GM19452 (cell line): ENCODE data around the gene ANKRD36C.
"Not testable (repeated sequence)": the region's sequence is repeated elsewhere in the genome, so short reads cannot be mapped to it uniquely, and the experiment has no call there.

Experiments used
- ATAC-seq: cut with Tn5 transposase; IDR thresholded peaks from one replicate; pipeline ENCODE4 v1.9.1; 2021; ENCODE audit not compliant: unreplicated experiment

ANKRD36C gene

DNA sequence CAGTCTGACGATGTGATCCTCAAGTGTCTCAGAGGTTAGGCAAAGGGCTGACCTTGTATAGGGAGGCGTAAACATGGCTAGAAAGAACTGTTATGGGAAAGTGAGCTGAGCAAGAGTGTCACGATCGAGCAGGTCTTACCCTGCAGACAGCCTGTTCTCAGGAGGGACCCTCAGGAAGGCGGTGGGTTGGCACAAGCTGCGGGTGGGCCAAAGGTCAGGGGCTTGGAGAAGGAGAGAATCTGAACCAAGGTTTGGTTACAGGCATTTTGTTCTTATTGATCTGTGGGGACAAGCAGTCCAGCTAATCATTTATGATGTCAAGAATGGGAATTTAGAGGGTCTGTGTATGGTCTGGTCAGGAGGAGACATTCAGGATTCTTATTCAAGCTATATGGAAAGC, 16.4 kb upstream of the ANKRD36C start:
- not testable (repeated sequence) for ATAC-seq

DNA sequence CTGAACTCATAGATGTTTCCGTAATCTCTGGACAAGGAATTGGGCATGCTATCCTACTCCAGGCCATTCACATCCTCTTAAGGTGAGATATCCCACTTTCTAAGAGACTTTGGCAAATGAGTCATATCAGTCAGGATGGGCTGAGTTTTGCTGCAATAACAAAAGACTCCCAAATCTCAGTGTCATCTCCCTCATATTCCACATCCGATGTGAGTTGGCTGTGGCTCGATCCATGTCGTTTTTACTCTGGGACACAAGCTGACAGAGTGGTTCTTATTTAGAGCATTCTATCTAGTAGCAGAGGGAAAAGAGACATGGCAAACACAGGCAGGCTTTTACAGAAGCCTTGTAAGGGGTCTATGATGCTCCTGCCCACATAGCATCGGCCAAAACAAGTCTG, 14.6 kb upstream of the ANKRD36C start:
- ATAC-seq = not testable (repeated sequence)

DNA sequence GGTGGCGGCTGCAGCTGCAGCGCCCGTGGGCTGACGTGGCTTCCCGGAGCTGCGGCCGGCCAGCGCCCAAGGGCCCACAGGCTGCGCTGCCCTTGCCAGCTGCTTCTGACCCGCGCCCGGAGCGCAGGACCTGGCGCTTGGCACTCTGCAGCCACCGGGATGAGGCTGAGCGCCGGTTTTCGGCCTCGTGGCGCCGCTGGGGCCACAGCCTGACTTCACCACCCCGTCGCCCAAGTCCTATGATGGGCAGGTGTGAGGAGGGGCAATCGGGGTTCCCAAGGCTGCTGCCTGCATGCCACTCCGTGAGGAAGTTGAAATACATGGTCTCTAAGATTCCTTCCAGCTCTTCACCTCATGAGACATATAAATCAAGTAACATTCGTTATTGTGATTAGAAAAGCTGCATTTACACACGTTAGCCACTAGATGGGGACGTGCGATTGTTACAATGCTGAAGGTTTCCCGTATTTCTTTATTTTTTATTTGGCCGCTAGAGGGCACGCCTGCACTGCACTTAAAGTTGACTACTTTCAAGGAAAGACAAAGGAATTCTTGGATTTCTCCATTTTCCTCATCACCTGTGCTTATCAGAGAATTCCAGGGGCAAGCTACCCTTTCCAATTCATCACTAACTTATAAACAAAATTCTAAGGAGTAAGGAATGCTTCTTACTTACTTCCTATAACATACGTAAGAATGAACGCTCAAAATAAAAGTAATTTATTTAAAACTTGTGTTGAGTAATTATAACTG, 1.1 kb upstream of the ANKRD36C start:
- ATAC-seq = peak; percentile 44

DNA sequence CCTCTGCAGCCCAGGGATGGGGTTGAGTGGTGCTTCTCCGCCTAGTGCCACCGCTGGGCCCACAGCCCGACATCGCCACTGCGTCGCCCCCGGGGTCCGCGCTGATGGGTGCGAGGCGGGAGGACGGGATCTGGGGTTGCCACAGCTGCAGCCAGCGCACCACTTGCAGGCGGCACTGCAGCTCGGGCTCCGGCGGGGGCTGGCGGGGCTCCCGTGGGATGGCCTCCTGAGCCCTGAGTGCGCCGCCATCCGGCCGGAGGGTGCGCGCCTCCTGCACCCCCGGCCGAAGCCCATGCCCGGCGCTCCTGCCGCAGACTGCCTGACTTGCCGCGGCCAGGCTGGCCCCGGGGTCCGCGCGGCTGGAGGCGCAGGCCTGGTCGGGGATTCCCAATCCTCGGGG, 478 bp upstream of the ANKRD36C start:
- peak; percentile 43 for ATAC-seq

DNA sequence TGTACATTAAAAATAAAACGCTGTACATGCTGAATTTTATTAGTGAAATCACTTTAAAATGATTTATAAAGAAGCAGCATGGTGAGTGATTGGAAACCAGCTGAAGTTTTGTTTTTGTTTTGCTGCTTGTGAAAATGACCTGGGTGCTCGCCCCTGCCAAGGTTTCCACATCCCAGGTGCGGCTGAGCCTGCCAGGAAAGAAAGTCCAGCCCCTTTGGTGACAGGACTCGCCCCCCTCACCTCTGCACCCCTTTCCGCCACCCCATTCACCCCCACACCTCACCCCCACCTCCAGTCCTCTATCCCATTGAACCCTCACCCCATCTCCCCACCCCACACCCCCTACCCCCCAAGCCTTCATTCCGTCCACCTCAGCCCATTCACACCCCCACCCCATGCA, 740 bp downstream of the ANKRD36C start:
- ATAC-seq = not testable (repeated sequence)

DNA sequence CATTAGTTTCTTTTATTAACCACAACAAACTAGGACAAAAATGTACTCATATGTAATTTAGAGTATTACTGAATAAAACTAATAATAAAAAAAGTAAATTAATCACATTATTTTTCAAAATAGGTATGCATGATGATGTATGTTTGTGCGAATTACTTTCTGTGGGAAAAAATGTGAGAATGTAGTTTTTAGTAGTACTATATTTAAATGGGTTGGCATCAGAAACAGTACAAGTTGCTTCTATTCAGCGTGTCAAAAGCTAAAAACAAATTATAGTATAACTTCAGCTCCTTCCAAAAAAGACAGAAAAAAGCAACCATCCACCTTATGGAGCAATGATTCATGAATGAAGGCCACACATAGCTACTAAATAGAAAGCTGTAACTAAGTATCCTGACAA, 40.0 kb downstream of the ANKRD36C start:
- ATAC-seq = not testable (repeated sequence)

DNA sequence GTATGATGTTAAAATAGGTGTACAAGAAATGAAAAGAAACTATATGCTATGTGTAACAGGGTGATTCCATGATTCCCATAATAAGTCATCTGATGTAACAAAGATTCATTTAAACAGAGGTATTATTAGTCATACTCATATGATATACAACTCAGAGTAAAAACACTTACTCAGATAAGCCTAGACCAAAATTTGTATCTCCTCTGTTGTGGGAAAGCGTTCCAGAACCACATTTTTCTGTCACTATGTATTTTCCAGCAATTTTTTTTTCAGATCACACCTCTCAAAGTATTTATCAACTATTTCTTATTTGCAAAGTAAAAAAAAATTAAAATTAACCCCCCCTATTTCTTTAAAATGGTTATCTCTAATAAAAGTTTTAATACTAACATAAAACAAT, 43.6 kb downstream of the ANKRD36C start:
- ATAC-seq = not testable (repeated sequence)

DNA sequence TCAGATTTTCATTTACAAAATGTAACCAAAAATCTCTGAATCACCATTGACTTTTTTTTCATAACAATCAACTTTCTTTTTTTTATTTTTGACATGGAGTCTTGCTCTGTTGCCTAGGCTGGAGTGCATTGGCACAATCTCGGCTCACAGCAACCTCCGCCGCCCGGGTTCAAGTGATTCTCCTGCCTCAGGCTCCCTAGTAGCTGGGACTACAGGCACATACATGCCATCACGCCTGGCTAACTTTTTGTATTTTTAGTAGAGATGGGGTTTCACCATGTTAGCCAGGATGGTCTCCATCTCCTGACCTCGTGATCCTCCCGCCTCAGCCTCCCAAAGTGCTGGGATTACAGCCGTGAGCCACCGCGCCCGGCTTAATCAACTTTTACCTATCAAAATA, 51.7 kb downstream of the ANKRD36C start:
- not testable (repeated sequence) for ATAC-seq

DNA sequence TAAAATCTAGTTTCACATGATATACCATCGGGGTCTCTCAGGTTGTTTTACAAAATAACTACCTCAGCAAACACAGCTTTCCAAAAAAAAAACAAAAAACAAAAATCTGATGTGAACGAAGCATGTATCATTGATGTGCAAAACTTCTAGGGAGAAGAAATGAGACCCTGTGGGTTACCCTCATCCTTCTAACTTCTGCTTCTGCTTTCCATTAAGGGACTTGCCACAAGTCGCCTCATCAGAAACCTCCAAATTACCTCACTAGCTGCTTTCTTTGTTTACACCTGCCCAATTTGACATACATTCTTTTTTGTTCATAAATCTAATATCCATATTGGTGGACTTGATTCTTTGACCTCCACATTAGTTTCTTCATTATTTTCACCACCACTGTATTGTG, 60.9 kb downstream of the ANKRD36C start:
- not testable (repeated sequence) for ATAC-seq

DNA sequence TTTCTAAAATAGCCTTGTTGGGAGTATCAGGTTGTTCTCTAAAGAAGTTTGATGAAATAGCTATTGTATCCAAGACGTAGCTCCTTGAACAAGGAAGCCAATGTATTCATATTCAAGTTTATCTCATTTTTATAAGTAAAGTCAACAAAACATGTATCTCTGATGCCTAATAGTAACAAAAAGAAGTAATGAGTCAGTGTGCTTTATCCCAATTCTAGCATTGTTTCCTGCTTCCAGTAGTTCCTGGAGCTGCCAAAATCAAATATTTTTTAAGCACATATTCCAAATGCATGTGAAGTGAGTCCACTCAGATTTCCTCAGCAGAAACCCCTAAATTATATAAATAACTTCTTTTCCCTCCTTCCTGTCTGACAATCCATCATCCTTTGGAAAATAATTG, 74.6 kb downstream of the ANKRD36C start:
- not testable (repeated sequence) for ATAC-seq

DNA sequence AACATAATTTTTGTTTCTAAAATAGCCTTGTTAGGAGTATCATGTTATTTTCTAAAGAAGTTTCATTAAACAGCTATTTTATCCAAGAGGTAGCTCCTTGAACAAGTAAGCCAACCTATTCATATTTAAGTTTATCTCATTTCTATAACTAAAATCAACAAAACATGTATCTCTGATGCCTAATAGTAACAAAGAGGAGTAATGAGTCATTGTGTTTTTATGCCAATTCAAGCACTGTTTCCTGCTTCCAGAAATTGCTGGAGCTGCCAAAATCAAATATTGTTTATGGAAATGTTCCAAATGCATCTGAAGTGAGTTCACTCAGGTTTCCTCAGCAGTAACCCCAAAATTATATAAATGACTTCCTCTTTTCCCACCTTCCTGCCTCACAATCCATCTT, 76.5 kb downstream of the ANKRD36C start:
- ATAC-seq = not testable (repeated sequence)

DNA sequence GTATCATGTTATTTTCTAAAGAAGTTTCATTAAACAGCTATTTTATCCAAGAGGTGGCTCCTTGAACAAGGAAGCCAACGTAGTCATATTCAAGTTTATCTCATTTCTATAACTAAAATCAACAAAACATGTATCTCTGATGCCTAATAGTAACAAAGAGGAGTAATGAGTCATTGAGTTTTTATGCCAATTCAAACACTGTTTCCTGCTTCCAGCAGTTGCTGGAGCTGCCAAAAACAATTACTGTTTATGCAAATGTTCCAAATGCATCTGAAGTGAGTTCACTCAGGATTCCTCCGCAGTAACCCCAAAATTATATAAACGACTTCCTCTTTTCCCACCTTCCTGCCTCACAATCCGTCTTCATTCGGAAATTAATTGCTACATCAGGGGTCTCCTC, 80.2 kb downstream of the ANKRD36C start:
- ATAC-seq = not testable (repeated sequence)

DNA sequence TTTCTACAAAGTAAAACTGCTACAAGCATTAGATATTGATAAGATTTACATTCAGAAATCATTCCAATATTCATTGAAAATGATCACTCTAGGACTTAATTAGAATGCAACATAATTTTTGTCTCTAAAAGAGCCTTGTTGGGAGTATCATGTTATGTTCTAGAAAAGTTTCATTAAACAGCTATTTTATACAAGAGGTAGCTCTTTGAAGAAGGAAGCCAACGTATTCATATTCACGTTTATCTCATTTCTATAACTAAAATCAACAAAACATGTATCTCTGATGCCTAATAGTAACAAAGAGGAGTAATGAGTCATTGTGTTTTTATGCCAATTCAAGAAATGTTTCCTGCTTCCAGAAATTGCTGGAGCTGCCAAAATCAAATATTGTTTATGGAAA, 97.2 kb downstream of the ANKRD36C start:
- ATAC-seq = not testable (repeated sequence)

DNA sequence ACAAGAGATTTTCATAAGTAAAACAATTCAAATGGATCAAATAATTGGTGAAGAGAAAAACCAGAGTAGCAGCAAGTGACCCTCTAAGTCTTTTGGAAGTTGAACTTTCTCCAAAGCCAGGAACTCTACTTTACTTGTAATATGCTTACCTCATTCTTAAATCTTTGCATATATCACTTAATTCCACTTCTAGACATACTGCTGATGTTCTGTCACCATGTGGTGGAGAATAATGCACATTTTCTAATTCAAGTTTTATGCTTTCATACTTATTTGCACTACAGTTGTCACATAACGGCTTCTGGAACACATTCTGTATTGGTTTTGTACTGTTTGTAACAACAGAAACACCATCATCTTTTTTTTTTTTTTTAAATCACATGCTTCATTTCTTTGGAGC, 123.7 kb downstream of the ANKRD36C start:
- ATAC-seq = not testable (repeated sequence)

DNA sequence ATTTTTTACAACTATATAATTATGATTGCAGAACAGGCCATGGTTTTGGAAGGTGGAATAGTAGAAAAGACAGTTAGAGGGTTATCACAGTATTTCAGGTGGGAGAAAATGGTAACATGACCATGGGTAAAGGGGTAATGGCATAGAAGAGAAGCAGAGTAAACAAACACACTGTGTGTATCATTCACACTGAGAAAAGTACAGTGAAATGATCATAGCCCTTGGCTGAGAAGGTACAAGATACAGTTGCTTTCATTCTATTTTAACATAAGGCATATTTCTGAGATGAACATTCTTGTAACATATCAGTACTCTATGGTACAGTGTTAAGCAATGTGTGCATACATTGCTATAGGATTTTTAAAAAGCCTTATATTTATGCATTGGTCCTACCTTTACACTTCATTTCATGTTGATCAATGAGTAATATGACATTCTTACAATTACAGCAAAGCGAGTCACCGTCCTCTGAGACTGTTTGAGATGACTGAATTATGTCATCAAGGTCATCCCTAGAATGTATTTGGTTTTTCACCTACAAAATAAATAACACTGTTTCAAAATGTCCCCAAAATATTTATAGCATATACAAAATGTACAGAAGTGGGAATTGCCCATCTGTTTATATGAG, 124.5 kb downstream of the ANKRD36C start:
- not testable (repeated sequence) for ATAC-seq

DNA sequence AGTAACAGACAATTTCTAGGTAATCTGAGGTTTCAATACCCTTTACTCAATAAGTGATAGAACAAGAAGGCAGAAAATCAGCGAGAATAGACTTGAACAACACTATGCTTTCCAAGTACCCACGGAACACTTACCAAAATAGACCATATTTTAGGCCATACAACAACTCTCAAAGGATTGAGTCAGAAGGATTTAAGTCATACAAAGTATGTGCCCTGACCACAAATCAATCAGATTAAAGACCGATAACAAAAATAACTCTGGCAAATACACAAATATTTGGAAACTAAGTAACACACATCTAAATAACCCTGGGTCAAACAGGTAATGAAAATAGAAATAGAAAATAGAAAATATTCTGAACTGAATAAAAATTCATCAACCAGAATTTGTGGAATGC, 129.5 kb downstream of the ANKRD36C start:
- ATAC-seq = not testable (repeated sequence)

DNA sequence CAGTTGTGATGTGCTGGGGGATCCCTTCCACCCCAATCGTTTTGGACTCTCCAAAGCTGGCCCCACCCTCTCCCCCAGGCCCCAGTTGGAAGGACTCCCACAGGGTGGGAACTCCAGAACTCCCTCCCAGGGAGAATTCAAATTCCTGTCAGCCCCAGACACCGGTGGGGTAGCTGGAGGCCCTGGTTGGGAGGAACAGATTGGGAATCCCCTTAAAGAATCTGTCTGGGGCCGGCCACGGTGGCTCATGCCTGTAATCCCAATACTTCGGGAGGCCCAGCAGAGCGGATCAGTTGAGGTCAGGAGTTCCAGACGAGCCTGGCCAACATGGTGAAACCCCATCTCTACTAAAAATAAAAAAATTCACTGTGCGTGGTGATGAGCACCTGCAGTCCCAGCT, 155.5 kb downstream of the ANKRD36C start:
- ATAC-seq = no peak

DNA sequence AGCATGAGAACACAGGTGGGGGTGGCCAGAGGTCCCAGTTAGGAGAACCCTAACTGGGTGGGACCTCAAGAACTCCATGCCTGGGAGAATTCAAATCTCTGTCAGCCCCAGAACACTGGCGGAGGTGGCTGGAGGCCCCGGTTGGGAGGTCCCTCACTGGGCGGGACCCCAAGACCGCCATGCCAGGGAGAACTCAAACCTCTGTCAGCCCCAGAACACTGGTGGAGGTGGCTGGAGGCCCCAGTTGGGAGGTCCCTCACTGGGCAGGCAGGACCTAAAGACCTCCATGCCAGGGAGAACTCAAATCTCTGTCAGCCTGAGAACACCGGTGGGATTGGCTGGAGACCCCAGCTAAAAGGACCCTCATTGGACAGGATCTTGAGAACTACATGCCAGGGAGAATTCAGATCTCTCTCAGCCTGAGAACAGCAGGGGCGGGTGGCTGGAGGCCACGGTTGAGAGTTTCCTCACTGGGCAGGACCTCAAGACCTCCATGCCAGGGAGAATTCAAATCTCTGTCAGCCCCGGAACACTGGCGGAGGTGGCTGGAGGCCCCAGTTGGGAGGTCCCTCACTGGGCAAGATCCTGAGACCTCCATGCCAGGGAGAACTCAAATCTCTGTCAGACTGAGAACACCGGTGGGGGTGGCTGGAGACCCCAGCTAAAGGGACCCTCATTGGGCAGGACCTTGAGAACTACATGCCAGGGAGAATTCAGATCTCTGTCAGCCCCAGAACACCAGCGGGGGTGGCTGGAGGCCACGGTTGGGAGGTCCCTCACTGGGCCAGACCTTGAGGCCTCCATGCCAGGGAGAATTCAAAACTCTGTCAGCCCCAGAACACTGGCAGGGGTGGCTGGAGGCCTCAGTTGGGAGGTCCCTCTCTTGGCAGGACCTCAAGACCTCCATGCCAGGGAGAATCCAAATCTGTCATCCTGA, 157.3 kb downstream of the ANKRD36C start:
- ATAC-seq = not testable (repeated sequence)

DNA sequence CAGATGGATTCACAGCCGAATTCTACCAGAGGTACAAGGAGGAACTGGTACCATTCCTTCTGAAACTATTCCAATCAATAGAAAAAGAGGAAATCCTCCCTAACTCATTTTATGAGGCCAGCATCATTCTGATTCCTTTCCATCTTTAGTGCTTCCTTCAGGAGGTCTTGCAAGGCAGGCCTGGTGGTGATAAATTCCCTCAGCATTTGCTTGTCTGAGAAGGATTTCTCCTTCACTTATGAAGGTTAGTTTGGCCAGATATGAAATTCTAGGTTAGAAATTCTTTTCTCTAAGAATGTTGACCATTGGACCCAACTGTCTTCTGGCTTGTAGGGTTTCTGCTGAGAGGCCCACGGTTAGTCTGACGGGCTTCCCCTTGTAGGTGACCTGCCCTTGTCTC, 167.4 kb downstream of the ANKRD36C start:
- not testable (repeated sequence) for ATAC-seq

DNA sequence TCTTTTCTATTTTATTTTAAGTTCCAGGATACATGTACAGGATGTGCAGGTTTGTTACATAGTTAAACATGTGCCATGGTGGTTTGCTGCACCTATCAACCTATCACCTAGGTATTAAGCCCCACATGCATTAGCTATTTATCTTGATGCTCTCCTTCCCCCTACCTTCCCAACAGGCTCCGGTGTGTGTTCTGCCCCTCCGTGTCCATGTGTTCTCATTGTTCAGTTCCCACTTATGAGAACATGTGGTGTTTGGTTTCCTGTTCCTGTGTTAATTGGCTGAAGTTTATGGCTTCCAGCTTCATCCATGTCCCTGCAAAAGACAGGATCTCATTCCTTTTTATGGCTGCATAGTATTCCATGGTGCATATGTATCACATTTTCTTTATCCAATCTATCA, 174.1 kb downstream of the ANKRD36C start:
- not testable (repeated sequence) for ATAC-seq

DNA sequence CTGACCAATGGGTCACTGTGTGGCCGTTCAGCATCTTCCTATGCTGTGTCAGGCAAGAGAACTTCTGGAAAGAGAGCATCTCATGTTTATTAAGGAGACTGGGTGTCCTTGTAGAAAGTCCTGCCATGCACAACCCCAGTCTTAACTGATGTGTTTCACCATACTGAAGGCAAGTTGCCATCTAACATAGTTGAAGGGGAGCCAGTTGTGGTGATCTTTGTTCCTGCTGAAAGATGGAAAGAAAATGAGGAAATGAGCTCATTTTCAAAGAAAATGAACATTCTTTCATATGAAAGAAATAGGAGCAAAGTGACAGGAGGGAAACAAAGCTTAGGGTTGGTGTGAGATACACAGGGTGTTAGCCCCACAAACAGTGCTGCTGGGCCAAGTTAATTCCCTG, 178.3 kb downstream of the ANKRD36C start:
- ATAC-seq = not testable (repeated sequence)
